ENCODE data around the gene DLGAP1.

DNA sequence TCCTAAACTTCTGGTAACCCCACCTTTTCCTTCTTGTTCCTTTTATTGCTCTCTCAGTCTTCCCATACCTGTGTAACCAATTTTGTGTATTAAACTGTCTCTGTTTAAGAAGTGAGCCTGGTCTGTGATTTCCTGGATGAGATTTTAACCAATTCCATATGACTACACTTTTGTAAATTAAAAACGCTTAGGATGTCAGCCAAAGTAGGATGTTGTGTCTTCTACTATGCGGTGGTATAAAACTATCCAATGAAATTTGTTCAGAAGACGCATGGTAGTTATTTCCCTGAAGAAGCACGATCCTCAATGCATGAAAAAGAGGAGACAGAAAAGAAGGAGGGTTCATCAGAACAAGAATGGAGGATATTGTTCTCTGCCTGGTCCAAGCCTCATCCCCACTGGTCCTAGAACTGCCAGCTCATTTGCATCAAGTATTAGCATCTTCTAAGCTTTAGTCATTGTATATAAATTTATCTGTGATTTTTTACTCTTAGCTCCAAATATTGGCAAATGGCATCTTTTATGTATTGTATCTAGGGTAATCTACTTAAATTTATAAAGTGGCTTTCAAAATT, 877.7 kb downstream of the DLGAP1 start:
- TF ChIP-seq, protein P1, sequence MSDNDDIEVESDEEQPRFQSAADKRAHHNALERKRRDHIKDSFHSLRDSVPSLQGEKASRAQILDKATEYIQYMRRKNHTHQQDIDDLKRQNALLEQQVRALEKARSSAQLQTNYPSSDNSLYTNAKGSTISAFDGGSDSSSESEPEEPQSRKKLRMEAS (IDR thresholded peaks at IDR 0.05; ENCODE audit: low read depth, low read length) = no peak
- TF ChIP-seq, protein P2, sequence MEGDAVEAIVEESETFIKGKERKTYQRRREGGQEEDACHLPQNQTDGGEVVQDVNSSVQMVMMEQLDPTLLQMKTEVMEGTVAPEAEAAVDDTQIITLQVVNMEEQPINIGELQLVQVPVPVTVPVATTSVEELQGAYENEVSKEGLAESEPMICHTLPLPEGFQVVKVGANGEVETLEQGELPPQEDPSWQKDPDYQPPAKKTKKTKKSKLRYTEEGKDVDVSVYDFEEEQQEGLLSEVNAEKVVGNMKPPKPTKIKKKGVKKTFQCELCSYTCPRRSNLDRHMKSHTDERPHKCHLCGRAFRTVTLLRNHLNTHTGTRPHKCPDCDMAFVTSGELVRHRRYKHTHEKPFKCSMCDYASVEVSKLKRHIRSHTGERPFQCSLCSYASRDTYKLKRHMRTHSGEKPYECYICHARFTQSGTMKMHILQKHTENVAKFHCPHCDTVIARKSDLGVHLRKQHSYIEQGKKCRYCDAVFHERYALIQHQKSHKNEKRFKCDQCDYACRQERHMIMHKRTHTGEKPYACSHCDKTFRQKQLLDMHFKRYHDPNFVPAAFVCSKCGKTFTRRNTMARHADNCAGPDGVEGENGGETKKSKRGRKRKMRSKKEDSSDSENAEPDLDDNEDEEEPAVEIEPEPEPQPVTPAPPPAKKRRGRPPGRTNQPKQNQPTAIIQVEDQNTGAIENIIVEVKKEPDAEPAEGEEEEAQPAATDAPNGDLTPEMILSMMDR (IDR thresholded peaks at IDR 0.05; ENCODE audit: low read depth, low read length) = no peak
- no peak for TF ChIP-seq POLR2A (IDR thresholded peaks at IDR 0.05; ENCODE audit: extremely low read depth, insufficient read length)

Data from NB4 (cell line).